ENCODE data around the gene NMRAL1.

GRCh38 chr16:4517812-4518680 lies 43.6 kb upstream of the NMRAL1 start:
- no peak for TF ChIP-seq EZH2phosphoT487 (conservative IDR thresholded peaks at IDR 0.05; ENCODE audit: low read length)
- TF ChIP-seq, protein P1, sequence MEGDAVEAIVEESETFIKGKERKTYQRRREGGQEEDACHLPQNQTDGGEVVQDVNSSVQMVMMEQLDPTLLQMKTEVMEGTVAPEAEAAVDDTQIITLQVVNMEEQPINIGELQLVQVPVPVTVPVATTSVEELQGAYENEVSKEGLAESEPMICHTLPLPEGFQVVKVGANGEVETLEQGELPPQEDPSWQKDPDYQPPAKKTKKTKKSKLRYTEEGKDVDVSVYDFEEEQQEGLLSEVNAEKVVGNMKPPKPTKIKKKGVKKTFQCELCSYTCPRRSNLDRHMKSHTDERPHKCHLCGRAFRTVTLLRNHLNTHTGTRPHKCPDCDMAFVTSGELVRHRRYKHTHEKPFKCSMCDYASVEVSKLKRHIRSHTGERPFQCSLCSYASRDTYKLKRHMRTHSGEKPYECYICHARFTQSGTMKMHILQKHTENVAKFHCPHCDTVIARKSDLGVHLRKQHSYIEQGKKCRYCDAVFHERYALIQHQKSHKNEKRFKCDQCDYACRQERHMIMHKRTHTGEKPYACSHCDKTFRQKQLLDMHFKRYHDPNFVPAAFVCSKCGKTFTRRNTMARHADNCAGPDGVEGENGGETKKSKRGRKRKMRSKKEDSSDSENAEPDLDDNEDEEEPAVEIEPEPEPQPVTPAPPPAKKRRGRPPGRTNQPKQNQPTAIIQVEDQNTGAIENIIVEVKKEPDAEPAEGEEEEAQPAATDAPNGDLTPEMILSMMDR (IDR thresholded peaks at IDR 0.05; ENCODE audit: insufficient read depth, low read length, poor library complexity, severe bottlenecking), result peak; percentile 70

Data from SU-DHL-6 (cell line).